GM18873 (cell line): ENCODE measurements around the gene MVD.

Source experiments
- ATAC-seq: cut with Tn5 transposase; IDR thresholded peaks from one replicate; pipeline ENCODE4 v1.9.1; 2021; ENCODE audit warnings: mild to moderate bottlenecking, moderate library complexity, moderate number of reproducible peaks; ENCODE audit not compliant: unreplicated experiment, low FRiP score

The MVD gene

GRCh38 chr16:88697831-88698615 is 35.1 kb upstream of the MVD start:
- ATAC-seq: no peak

GRCh38 chr16:88697116-88697830 is 34.4 kb upstream of the MVD start:
- no peak for ATAC-seq

DNA sequence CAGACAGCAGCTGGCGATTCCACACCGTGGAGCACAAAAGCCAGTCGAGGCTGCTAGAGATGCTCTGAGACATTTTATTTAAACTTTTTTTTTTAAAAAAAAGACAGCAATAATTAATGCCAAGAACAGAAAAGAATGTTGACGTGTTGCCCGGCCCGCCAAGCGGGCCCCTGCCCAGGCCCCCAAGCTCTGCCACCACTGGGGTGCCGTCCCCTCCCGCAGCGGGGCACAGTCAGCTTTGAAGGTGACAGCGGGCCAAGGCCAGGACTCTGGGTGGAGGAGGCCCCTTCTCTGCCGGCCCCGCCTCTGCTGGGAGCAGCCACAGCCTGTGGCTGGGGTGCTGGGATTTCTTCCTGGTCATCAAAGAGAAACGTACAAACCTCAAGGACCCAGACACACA is 33.5 kb upstream of the MVD start:
- ATAC-seq: no peak

- no peak for ATAC-seq
Observed at GRCh38 chr16:88695753-88696152, 32.9 kb upstream of the MVD start.

- no peak for ATAC-seq
Observed at GRCh38 chr16:88695218-88695617, 32.3 kb upstream of the MVD start.

DNA sequence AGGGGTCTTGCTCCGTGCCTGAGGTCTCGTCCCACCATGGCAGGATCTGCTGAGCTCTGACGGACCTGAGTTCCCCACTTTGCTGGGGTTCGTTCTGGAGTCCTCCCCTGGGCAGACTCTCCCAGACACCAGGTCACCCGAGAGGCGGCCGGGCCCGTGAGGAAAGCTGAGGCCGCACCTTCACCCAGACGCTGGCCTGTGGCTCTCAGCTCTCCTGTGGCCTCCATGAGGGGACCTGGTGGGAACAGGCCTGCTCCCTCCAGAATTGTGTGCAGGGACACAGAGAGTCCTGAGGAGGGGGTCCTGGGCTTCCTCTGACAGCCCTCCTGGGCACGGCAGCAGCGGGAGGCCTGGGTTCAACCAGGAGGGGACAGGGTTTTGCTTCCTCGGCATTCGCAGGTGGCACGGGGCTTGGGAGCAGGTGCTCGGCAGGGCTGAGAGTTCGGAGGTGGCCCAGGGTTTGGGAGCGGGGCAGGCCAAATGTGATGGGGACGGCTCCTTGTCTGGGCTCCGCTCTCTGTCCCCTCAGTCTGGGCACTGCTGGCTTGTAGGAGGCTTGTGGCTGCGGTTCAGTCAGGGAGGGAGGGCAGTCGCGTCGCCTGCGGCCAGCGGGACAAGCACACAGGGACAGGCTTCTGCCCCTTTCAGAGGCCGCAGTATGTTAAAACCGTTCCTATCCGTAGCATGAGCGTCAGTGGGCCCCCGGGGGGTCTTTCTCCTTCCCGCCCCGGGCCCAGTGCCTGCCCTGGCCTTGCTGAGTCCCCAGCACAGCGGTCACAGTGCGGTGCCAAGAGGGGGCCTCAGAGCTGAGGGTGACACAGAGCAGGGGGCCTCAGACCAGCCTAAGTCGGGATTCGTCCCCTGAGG is 31.6 kb upstream of the MVD start:
- no peak for ATAC-seq

DNA sequence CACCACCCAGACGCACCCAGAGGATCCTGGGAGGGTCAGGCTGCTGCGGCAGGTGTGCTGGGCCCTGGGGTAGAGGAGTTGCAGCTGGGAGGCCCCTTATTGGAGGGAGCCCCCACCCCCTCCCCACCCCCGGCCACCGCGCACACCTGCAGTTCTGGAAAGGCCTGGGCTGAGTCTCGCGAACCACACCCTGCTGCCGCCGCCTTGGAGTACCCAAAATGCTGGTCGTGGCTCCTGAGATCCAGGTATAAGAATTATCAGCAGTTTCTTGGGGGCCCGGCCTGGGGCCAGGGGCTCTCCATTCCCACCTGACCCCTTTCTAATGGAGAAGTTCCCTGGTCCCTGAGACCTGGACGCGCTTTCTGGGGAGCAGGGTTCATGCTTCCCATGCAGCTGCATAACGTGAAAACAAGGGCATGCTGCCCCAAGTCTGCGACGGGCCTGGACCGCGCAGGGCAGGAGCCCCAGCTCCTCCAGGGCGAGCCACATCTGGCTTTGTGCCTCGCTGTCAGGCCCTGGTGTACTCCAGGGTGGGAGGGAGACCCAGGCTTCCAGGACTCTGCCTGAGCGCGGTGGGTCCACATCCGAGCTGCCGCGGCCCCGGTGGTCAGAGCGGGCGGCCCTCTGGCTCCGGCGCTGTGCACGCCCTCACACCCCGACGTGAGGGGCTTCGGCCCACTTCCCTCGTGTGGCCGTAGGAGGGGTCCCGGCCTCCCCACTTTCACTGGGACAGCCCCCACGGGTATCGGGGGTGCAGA is 30.7 kb upstream of the MVD start:
- ATAC-seq: no peak

DNA sequence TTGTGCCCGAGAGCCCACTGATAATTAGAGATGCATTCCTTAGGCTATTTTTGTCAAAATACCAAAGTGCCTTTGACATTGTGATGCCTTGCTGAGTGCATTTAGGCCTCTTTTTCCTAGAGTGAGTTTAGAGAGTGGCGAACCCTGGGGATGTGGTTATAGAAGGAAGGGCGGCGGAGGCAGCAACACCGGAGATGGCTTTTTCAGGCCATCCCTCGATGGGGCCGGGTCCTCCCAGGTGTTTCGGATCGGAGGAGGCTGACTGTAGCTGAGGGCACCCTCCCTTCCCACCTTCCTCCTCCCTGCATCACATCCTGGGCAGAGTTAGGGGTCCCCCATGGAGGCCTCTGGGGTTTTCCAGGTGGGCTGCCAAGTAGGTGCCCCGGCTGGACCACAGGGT is 30.0 kb upstream of the MVD start:
- no peak for ATAC-seq

GRCh38 chr16:88691924-88692560 is 29.2 kb upstream of the MVD start:
- ATAC-seq: no peak

DNA sequence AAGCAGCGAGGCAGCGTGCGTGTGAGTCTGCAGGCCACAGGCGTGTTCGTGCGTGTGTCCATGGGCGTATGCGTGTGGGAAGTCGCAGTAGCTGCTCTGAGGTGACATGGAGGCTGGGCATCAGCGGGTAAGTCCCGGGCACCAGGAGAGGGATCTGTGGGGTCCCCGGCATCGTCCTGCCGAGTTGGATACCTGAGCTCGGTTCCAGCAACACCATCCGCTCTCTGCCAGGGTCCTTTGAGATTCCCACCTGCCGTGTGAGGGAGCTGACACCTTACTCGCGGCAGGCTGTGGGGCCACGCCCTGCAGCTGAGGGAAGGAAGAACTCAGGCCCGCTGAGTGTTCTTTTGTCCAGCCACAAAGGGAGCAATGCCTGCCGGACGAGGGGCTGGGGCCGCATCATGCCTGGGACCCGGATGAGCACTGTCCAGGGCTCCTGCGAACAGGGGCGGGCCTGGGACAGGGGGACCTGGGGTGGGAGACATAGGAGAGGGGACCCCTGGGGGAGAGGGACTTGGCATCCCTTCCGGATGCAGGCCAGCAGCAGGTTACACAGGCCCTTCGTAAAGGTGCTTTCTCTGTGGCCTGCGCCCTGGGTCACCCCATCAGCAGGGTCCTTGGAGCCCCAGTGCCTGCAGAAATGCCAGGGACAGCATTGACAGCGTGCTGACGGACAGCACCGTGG is 28.4 kb upstream of the MVD start:
- no peak for ATAC-seq

GRCh38 chr16:88690341-88691128 is 27.6 kb upstream of the MVD start:
- no peak for ATAC-seq

DNA sequence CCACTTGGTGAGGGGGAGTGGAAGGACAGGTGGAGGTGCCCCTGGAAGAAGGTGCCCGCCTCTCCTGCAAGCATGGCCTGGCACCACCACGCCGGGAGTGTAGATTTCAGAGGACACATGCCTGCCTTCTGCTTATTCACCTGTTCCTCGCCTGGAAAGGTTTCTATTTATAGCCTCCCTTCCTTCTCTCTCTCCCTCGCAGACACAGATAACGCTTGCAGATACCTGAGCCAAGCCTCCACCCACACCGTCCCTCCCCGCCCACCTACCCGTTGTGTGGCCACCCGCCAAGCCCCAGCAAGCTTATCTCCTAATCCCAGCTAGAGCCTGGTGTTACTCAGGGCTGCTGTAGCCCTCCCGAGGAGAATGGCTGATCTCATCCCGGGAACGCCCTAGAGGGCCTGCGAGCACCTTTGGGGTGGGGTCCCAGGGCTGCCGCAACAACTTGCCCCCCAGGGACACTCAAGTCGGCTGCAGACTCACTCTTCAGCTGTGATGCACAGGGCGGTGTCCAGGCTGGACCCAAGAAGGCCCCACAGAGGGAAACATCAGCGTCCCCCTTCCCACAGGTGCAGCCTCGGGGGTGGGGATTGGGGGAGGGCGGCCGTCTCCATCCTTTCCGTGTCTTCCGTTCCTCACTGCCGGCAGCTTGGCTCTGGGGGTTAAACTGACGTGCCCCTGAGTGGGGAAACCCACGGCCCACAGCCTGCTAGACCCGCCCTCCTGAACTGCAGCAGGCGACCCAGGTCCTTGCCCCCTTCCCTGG is 25.3 kb upstream of the MVD start:
- ATAC-seq: no peak

- no peak for ATAC-seq
Observed at GRCh38 chr16:88687676-88688012, 24.8 kb upstream of the MVD start.

DNA sequence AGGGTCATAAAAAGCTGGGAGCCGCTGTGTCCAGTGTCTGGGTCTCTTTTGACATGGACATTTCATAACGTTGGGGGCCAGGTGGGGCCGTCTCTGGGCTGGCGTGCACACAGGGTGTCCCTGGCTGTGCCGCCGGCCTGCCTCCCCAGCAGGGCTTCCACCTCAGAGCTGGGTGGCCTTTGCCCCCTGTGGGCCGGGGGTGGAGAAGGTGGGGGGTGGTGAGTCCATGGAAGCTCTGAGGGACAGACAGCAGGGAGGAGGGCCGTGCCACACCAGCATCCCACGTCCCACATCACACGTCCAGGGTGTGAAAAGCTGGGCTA is 24.3 kb upstream of the MVD start:
- ATAC-seq: no peak

DNA sequence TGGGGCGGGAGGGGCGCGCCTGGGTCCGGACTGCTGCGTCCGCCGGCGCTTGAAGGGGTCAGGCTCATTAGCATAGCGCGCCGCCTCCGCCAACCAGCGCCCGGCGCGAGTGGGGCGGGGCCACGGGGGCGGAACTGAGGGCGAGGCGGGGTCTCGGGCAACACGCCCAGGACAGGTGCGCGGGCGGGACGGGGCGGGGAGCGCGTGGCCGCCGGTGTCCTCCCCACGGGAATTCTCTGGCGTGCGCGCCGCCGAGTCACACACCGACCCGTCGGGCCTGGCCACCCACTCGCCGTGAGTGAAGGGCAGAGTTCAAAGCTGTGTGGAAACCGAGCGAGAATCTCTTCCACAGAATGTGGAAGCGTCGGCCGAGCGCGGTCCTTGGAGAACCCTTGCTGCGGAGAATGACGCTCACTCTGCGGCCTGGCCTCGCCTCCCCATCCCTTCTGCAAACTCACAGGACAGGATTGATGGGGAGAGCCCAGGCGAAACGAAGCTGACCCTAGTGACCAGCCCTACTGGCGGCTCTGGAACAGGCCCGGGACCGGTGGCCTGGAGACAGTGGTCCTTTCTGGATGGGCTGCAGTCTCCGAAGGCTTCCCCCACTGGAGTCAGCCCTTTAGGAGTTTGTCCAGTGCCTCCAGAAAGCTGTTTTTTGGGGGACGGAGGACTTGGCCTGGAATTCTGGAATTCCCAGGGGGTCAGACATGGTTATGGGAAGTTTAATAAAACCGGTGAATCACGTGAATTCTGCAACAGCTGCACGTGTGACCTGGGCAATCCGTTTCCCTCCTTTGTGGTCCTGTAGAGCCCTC is 23.8 kb upstream of the MVD start, which contains the start of gene SNAI3:
SNAI3 (minus strand) TSS at position 69 of the 815 bp plus-strand sequence. CDS start 101 bp downstream, outside the sequence.
- peak; percentile 44 for ATAC-seq

DNA sequence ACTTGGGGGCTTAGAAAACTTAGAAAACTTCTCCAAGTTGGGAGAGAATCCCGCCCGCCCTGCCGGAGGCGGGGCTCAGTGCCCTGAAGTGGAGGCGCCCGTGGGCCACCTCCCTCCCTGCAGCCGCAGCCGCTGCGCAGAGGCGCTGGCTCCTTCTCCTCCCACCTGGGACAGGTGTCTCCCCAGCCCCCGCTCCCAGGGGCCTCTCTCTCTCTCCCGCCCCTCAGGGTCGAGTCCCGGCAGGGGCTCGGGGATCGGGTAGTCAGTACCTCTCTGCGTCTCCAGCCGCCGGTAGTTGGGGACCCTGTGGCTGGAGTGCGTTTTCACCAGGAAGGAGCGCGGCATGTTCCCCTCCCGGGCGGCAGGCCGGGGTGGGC is 23.2 kb upstream of the MVD start:
- peak; percentile 9 for ATAC-seq
